HepG2 (cell line): ENCODE data around the gene BSN. TPM values are rescaled to one million over a fixed set of nuclear protein-coding genes. Genes with fewer than 3 reads are reported as not detected.
A peak's percentile ranks its signal among the peaks of the same experiment; 100 is the strongest.

ENCODE experiments used
- ATAC-seq: fragments of 200-7000 bp; cut with Tn5 transposase; 3 replicates; pipeline ENCODE4 v1.9.1; 2020; ENCODE audit warnings: mild to moderate bottlenecking, moderate library complexity
- BruUV-seq: library from RNA; stranded (reverse); fragments of 400-500 nt; replicated peaks from 2 replicates; lab custom pipeline; 2021; lab: Mats Ljungman, UMichigan
- CTCF ChIA-PET: fragments of 300-600 bp; formaldehyde crosslinking; extraction: SDS; loops from one replicate; lab custom pipeline; 2021; ENCODE audit warnings: low total read pairs, inconsistent platforms, low intra/inter-chr PET ratio; lab: Yijun Ruan, JAX
- POLR2A ChIA-PET: fragments of 350-600 bp; sonication (Branson Sonifier 250); formaldehyde crosslinking; loops from one replicate; lab custom pipeline; 2020; ENCODE audit warnings: antibody characterized with exemption, inconsistent platforms; lab: Yijun Ruan, JAX
- DNase-seq: peaks from one replicate; pipeline ENCODE4 v3.0.0-alpha.2; 2015; ENCODE audit warnings: low spot score
- FAIRE-seq: peaks from 3 replicates; lab custom pipeline; 2011; peaks lifted over from hg19 to GRCh38; lab: Jason Lieb, UNC
- H2AFZ ChIP-seq: one replicate; pipeline ENCODE4 v1.6.1; 2011; ENCODE audit warnings: low read length, inconsistent platforms
- H3K27ac ChIP-seq: fragments of 300-600 bp; 3 replicates; pipeline ENCODE4 v1.8.0; 2011; ENCODE audit warnings: mixed run types, mild to moderate bottlenecking, mixed read lengths, low read length, inconsistent platforms; ENCODE audit not compliant: insufficient read depth; ENCODE audit errors: extremely low read length
- H3K27me3 ChIP-seq, 2 experiments: fragments of 200-600 bp in 1 of 2; 2 replicates in 1 of 2; 3 replicates in 1 of 2; pipeline versions ENCODE4 v1.6.0 to v1.8.0; 2011; ENCODE audit warnings: low read length in 2 of 2, mild to moderate bottlenecking in 2 of 2, moderate library complexity in 2 of 2, inconsistent platforms in 1 of 2; ENCODE audit not compliant: insufficient read depth in 2 of 2, control insufficient read depth in 1 of 2
- H3K36me3 ChIP-seq, 2 experiments: fragments of 200-600 bp in 1 of 2; replicated peaks in 1 of 2; 2 replicates in 1 of 2; 3 replicates in 1 of 2; pipeline versions ENCODE4 v1.5.1 to v1.8.0; 2011; ENCODE audit warnings: low read length in 2 of 2, inconsistent platforms in 1 of 2; ENCODE audit not compliant: insufficient read depth in 2 of 2, control insufficient read depth in 1 of 2
- H3K4me1 ChIP-seq: 2 replicates; pipeline ENCODE4 v1.5.1; 2012; ENCODE audit warnings: low read length, inconsistent platforms; ENCODE audit not compliant: insufficient read depth
- H3K4me2 ChIP-seq: 2 replicates; pipeline ENCODE4 v1.6.0; 2011; ENCODE audit warnings: low read depth, low read length, inconsistent platforms
- H3K4me3 ChIP-seq, 3 experiments: fragments of 200-600 bp in 1 of 3; sonication (generic), shearing (Covaris generic) in 1 of 3; replicated peaks in 1 of 3; 2 replicates each; pipeline ENCODE4 v1.5.1; 2011 to 2016; ENCODE audit warnings: low read length in 3 of 3, inconsistent platforms in 2 of 3, low read depth in 2 of 3, mild to moderate bottlenecking in 2 of 3, control low read depth in 1 of 3, mixed read lengths in 1 of 3; ENCODE audit not compliant: insufficient read depth in 1 of 3
- H3K79me2 ChIP-seq: one replicate; pipeline ENCODE4 v1.6.1; 2011; ENCODE audit warnings: low read length, inconsistent platforms; ENCODE audit not compliant: insufficient read depth
- H3K9ac ChIP-seq: 2 replicates; pipeline ENCODE4 v1.6.0; 2011; ENCODE audit warnings: mild to moderate bottlenecking, low read depth, low read length, inconsistent platforms; ENCODE audit not compliant: insufficient read depth
- H3K9me3 ChIP-seq: 2 replicates; pipeline ENCODE4 v1.5.1; 2012; ENCODE audit warnings: mild to moderate bottlenecking, low read length
- H4K20me1 ChIP-seq: 2 replicates; pipeline ENCODE4 v1.6.0; 2011; ENCODE audit warnings: inconsistent platforms, mild to moderate bottlenecking, low read length, moderate library complexity; ENCODE audit not compliant: insufficient read depth
- ATF7 ChIP-seq, 2 experiments: fragments of 450-650 bp in 1 of 2; sonication (generic) in 1 of 2; formaldehyde crosslinking in 1 of 2; IDR thresholded peaks; 2 replicates each; pipeline versions ENCODE4 v1.4.0 to v1.6.1; 2016 to 2020; ENCODE audit warnings: antibody characterized with exemption in 1 of 2, mild to moderate bottlenecking in 1 of 2, missing genetic modification reagents in 1 of 2
- CEBPB ChIP-seq: IDR thresholded peaks from 2 replicates; pipeline ENCODE4 v1.6.1; 2011; ENCODE audit warnings: low read depth, low read length, improper control_type of control experiment, borderline replicate concordance
- CEBPG ChIP-seq: IDR thresholded peaks from 2 replicates; pipeline ENCODE4 v1.6.1; 2016
- CREB1 ChIP-seq, 2 experiments: fragments of 450-650 bp in 1 of 2; IDR thresholded peaks; 2 replicates each; pipeline ENCODE4 v1.6.1; 2016 to 2017; ENCODE audit warnings: control low read depth in 1 of 2, mild to moderate bottlenecking in 1 of 2, missing compliant biosample characterization in 1 of 2, missing genetic modification characterization in 1 of 2
- EP300 ChIP-seq, 3 experiments: sonication (generic) in 1 of 3; formaldehyde crosslinking in 1 of 3; IDR thresholded peaks; 2 replicates each; pipeline versions ENCODE4 v1.5.1 to v1.6.1; 2011 to 2020; ENCODE audit warnings: low read depth in 2 of 3, low read length in 2 of 3, borderline replicate concordance in 1 of 3, improper control_type of control experiment in 1 of 3, mild to moderate bottlenecking in 1 of 3, missing genetic modification reagents in 1 of 3, moderate library complexity in 1 of 3
- ESRRA ChIP-seq: sonication (generic); formaldehyde crosslinking; IDR thresholded peaks from 2 replicates; pipeline ENCODE4 v1.5.1; 2020; ENCODE audit warnings: mild to moderate bottlenecking, low read depth, missing genetic modification reagents
- TAF15 ChIP-seq: fragments of 200-400 bp; formaldehyde crosslinking; IDR thresholded peaks from one replicate; pipeline ENCODE4 v1.6.1; 2018; ENCODE audit warnings: mild to moderate bottlenecking, low read depth, low read length; ENCODE audit not compliant: poor library complexity, severe bottlenecking
- ZBTB21 ChIP-seq: sonication (generic); formaldehyde crosslinking; IDR thresholded peaks from 2 replicates; pipeline ENCODE4 v1.4.0; 2020; ENCODE audit warnings: missing genetic modification reagents
- ZNF160 ChIP-seq: sonication (generic); formaldehyde crosslinking; IDR thresholded peaks from 2 replicates; pipeline ENCODE4 v1.8.0; 2022; ENCODE audit warnings: mild to moderate bottlenecking, inconsistent platforms, missing genetic modification reagents
- ZNF629 ChIP-seq: sonication (generic); formaldehyde crosslinking; conservative IDR thresholded peaks from 2 replicates; pipeline ENCODE4 v1.5.0; 2020; ENCODE audit warnings: missing genetic modification reagents
- ZNF772 ChIP-seq: sonication (generic); formaldehyde crosslinking; IDR thresholded peaks from 2 replicates; pipeline ENCODE4 v1.5.0; 2020; ENCODE audit warnings: mild to moderate bottlenecking, missing genetic modification reagents
- WGBS: methylation state at CpG from one replicate; pipeline ENCODE4 v1.1.6; 2017; ENCODE audit warnings: low lambda C conversion rate; 5-methylcytosine and 5-hydroxymethylcytosine counted together
- in situ Hi-C: cut with HindIII; loops from 2 replicates; pipeline ENCODE4 v1.10.0; 2017; ENCODE audit warnings: low pct_unique_long_range_greater_than_20kb; ENCODE audit not compliant: extremely low pct_ligation_motif_present
- intact Hi-C: fragments of 100-400 bp; cut with micrococcal nuclease; formaldehyde crosslinking; loops from one replicate; pipeline ENCODE4 v1.10.0; 2022; ENCODE audit not compliant: unreplicated experiment
- polyA plus RNA-seq, 8 experiments: library from polyadenylated mRNA; depleted of rRNA in 3 of 8; stranded (reverse) in 7 of 8; unstranded in 1 of 8; fragments of >200 nt; fragmentation: Illumina TruSeq in 4 of 8; extraction: Trizol in 4 of 8; gene quantifications; 2 replicates each; pipeline versions ENCODE4 v1.2.1 to v1.2.3, GENCODE V29; 2011 to 2016; ENCODE audit warnings: low read depth in 4 of 8, missing spikeins in 1 of 8, mixed read lengths in 1 of 8; ENCODE audit not compliant: insufficient read depth in 1 of 8
- total RNA-seq, 5 experiments: library from RNA; depleted of rRNA; stranded (reverse); fragments of >200 nt; fragmentation: Illumina TruSeq; extraction: Trizol; gene quantifications; 2 replicates each; pipeline ENCODE4 v1.2.3, GENCODE V29; 2016; ENCODE audit warnings: low read depth in 1 of 5

The BSN gene
- total and polyA plus RNA-seq, 2 of the 13 experiments (the other 11 are each of a cell fraction or from before 2014, with no cell fraction given), result 0.42 to 0.86 TPM

GRCh38 chr3:49553324-49553691 lies 969 bp upstream of the BSN start:
- Histone ChIP-seq H3K9me3 (no peaks in the 10 kb centered on the region), H3K4me1 (peaks cover 48% of the 10 kb centered on the region), H3K4me3 (peak overlapping the region; percentile 74 to 87 (median 75)), H3K9ac (peak overlapping the region; percentile 69)
- DNase-seq (no peak), FAIRE-seq (no peak)
- intact Hi-C loops, result no loop called here
- TF ChIP-seq ZNF629 (CRISPR knock-in tag) (peak; percentile 44; the same call in 1 of the 2 replicates), ZBTB21 (CRISPR knock-in tag) (peak; percentile 78; the same call in 1 of the 2 replicates), CEBPB (peak; percentile 91), ZNF160 (CRISPR knock-in tag) (no peak), CEBPG (peak; percentile 61), ATF7 (IDR thresholded peaks at IDR 0.05) (peak; percentile 95), ATF7 (CRISPR knock-in tag; IDR thresholded peaks at IDR 0.05) (no peak), TAF15 (no peak), CREB1 (IDR thresholded peaks at IDR 0.05) (peak; percentile 98), CREB1 (CRISPR knock-in tag; IDR thresholded peaks at IDR 0.05) (peak; percentile 23; the same call in 1 of the 2 replicates), ESRRA (CRISPR knock-in tag) (no peak), ZNF772 (CRISPR knock-in tag) (peak; percentile 57; the same call in 1 of the 2 replicates), EP300 (IDR thresholded peaks at IDR 0.05; ENCODE audit: low read depth in 2 of 2, low read length in 2 of 2) (no peak), EP300 (CRISPR knock-in tag; IDR thresholded peaks at IDR 0.05; ENCODE audit: borderline replicate concordance) (no peak)
- TF ChIP-seq, all 625 proteins: peak for 7
- H3K79me2 ChIP-seq, result peaks cover 3% of the 10 kb centered on the region
- ChIA-PET POLR2A (interaction anchor here (0.9 to 5.9 kb wide), 5 partner anchors 13 to 118 kb away, joined by 3 to 53 read pairs (median 4); no protein-coding TSS in a partner anchor), CTCF (no interaction called here)
- H3K27ac ChIP-seq, result peak overlapping the region; percentile 58
- no peaks in the 10 kb centered on the region for H3K36me3 ChIP-seq
- H3K4me2 ChIP-seq, result peak overlapping the region; percentile 98
- in situ Hi-C loops, result no loop called here
- 22% methylated on average over 8 of the region's 8 CpGs for WGBS
- ATAC-seq, result no peak
- no peak overlapping the region for H2AFZ ChIP-seq
- H3K27me3 ChIP-seq, result peaks cover 0 to 9% of the 10 kb centered on the region in 2 experiments; a peak in 1 of 5 replicates
- H4K20me1 ChIP-seq, result no peaks in the 10 kb centered on the region
- no TSS peak for BruUV-seq
